Measurements from ENCODE around the gene CDK10.
"Not testable (repeated sequence)": the region's sequence is repeated elsewhere in the genome, so short reads cannot be mapped to it uniquely, and the experiment has no call there.

The CDK10 gene

DNA sequence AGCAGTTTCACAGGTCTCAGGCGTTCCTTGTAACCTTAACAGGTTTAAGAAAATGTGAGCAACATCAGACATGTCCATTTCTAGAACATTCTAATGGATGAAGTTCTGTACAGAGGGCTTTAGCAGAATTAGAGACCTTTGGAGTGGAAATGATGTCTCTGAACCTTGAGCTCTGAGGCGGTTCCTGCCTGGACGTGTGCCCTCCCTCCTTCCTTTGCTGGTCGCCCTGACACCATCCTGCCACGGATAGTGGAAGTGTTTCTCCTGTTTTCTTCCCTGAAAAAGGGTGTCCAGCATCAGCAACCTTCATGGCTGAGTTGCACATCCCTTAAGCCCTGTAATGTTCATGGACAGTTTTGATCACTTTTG is 17.7 kb upstream of the CDK10 start:
- no peak for DNase-seq

DNA sequence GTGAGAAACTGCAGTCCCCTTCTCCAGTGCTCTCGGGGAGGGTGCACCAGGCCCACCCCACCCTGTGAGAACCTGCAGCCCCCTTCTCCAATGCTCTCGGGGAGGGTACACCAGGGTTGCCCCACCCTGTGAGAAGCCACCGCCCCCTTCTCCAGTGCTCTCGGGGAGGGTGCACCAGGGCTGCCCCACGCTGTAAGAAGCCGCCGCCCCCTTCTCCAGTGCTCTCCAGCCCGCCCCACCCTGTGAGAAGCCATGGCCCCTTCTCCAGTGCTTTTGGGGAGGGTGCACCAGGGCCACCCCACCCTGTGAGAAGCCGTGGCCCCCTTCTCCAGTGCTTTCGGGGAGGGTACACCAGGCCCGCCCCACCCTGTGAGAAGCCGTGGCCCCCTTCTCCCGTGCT is 16.7 kb upstream of the CDK10 start:
- DNase-seq, result no peak

DNA sequence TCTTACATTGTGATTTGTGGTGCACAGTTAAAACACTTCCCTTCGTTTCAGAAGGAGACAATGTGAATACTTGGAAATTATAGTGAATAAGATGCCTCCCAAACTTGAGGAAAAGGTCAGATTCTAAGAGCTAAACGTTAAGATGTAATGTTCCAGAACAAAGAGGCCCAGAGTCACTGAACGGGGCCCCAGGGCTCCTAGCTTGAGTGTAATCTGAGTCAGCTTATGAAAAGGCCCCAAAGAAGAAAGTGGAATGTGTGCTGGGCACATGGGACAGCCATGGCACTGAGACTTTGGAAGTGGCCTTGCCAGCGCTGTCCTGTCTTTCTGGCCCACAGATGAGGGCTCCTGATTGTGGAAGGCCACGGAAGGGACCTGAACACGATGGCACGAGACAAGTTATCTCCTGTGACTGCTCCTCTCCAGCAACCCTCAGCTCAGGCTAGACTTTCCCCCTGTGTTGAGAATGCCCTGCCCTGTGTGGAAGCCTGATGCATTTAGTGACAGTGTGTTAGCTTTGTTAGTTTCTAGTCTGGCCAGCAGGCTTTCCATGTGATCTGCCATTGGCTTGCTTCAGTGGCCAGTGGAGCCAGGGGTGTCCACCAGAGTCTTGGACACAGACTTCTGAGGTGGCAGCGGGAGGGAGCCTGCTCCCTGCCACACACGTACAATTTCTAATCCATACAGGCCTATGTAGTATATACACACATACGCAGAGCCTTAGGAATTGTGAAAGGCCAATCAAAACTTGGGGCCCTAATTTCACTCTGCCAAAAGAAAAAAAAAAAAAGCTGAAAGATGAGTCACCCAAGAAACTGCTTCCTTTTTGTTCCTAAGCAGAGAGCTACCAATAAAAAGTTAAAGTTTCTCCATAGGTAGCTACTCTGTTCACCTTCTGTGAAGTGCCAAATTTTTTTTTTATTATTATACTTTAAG is 15.7 kb upstream of the CDK10 start:
- DNase-seq, result no peak

DNA sequence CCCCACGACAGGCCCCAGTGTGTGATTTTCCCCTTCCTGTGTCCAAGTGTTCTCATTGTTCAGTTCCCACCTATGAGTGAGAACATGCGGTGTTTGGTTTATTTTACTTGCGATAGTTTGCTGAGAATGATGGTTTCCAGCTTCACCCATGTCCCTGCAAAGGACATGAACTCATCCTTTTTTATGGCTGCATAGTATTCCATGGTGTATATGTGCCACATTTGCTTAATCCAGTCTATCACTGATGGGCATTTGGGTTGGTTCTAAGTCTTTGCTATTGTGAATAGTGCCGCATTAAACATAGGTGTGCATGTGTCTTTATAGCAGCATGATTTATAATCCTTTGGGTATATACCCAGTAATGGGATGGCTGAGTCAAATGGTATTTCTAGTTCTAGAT is 14.9 kb upstream of the CDK10 start:
- not testable (repeated sequence) for DNase-seq

GRCh38 chr16:89672177-89672941 is 14.1 kb upstream of the CDK10 start:
- no peak for DNase-seq

DNA sequence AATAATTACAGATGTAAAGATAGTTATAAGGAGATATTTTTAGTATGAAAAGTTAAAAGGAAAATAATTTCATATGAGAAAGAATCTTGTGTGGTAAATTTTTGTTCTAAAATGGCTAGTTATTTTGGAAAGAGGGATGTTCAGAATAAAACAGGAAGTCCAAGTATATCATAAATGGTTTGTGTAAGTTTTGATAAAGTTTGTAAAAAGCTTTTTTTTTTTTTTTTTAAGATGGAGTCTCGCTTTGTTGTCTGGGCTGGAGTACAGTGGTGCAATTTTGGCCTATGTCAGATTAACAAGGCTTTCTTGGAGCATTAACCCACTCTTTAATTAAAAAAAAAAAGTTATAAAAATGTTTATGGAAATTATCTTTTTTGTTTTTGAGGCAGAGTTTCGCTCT is 8.2 kb upstream of the CDK10 start:
- DNase-seq, result no peak

DNA sequence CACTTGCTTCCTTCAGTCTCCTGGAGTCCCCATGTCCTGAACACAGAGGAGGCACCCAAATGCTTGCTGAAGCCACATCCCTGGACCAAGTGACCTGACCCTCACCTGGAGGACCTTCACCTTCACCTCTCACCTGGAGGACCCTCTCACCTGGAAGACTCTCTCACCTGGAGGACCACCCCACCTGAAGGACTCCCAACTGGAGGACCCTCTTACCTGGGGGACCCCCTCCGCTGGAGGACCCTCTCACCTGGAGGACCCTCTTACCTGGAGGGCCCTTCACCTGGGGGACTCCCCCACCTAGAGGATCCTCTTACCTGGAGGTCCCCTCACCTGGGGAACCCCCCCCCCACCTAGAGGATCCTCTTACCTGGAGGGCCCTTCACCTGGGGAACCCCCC is 573 bp upstream of the CDK10 start:
- no peak for DNase-seq

DNA sequence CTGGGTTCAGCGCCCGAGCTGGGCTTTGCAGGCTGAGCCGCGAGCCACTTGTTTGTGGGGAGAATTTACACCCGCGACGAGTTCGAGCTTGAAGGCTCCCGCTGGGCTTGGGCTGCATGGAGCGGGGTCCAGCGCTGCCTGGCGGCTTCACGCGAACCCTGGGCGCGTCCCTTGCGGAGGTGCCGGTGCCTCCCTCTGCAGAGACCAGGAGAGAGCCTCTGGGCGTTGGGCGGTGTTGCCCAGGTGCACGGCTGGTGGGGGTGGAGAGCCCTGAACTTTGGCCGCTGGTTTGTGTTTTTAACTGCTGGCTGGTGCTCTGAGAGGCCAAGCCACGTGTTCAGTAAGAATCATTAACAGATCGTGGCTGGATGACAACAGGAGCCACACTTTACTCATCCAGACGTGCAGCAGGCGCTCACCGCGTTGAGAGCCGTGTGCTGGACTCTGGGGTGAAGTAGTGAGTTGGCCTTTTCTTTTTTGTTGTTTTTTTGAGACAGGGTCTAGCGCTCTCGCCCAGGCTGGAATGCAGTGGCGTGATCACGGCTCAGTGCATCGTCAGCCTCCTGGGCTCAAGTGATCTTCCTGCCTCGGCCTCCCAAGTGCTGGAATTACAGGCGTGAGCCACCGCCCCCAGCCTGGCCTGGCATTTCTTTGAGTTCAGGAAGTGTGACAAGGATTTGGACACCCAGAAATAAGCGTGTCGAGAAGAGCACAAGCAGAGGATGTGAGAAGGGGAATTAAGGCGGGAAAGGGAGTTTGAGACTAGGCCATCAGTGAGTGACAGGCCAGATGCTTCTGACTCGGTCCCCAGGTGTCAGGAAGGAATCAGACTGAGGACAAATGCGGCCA is 827 bp downstream of the CDK10 start:
- DNase-seq, result peak; percentile 37

DNA sequence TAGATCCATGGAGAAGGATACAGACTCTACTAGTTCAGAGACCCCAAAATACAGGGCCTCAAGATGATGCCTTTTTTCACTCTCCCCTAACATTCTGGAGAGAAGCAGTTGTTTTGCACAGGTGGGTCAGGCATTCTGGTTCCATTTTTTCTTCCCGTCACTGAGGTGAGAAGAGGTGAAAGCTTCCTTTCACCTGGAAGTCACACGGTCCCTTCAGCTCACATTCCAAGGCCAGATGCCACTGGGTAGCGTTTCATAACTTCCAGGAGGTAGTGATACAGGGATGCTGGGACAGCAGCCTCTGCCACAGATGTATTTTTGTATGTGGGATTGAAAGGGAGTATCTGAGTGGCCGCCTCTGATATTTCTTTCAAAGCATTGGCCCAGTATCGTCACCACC is 1.9 kb downstream of the CDK10 start:
- no peak for DNase-seq

DNA sequence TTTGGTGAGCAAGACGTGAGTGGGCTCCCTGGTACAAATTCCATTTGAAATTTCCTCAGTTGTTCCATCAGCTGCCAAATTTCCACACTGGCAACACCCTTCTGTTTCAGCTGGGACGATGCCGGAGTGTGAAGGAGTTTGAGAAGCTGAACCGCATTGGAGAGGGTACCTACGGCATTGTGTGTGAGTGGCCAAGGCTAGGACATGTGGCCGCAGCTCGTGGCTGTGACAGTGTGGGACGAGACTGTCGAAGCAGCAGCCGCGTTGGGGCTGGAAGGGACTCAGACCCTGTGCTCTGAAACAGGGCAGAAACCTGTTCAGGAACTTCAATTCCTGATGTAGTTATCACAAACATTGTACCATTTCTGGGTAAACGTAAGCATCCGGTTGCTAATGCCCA is 2.7 kb downstream of the CDK10 start:
- DNase-seq, result no peak

DNA sequence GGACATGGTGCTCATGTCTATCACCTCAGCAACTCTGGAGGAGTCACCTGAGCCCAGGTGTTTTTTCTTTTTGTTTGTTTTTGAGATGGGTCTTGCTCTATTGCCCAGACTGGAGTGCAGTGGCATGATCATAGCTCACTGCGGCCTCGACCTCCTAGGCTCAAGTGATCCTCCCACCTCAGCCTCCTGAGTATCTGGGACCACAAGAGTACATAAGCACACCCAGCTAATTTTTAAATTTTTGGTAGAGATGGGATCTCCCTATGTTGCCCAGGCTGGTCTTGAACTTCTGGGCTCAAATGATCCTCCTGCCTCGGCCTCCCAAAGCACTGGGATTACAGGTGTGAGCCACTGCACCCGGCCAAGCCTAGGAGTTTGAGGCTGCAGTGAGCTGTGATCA is 3.1 kb downstream of the CDK10 start:
- DNase-seq, result not testable (repeated sequence)

DNA sequence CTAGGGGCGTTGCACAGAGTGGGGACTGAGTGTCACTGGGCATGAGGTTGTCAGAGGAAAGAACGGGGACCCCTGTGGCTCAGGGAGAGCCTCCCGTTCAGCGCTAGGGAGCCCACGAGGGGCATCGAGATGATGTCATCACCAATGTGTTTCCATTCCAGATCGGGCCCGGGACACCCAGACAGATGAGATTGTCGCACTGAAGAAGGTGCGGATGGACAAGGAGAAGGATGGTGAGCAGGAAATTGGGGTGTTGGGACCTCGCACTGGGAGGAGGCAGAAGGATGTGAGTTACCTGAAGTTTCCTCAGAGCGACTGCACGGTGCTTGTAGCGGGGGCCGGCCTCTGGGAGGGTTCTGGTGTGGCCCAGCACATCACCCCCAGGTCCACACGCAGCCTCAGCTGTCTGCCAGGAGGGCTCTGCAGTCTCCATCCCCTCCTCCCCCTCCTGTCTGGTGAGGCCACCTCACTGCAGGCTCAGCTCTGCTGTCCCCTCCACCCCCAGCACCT is 4.0 kb downstream of the CDK10 start:
- no peak for DNase-seq

GRCh38 chr16:89691231-89691985 is 4.9 kb downstream of the CDK10 start:
- no peak for DNase-seq

- DNase-seq, result no peak
Observed at GRCh38 chr16:89691986-89692569, 5.6 kb downstream of the CDK10 start.

- DNase-seq, result no peak
Observed at GRCh38 chr16:89693289-89693731, 6.8 kb downstream of the CDK10 start.

- no peak for DNase-seq
Observed at GRCh38 chr16:89693931-89694783, 7.7 kb downstream of the CDK10 start.

DNA sequence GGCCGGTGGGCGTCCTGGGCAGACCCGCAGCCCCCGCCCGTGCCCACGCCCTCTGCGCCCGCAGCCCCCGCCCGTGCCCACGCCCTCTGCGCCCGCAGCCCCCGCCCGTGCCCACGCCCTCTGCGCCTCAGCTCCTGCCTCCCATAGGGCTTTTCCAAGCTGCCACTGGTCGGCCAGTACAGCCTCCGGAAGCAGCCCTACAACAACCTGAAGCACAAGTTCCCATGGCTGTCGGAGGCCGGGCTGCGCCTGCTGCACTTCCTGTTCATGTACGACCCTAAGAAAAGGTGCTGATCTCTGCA is 8.2 kb downstream of the CDK10 start:
- not testable (repeated sequence) for DNase-seq

GRCh38 chr16:89695086-89695874 is 8.8 kb downstream of the CDK10 start:
- DNase-seq, result no peak

- DNase-seq, result no peak
Observed at GRCh38 chr16:89695875-89696669, 9.6 kb downstream of the CDK10 start.

Measured in stimulated activated CD8-positive, alpha-beta memory T cell treated with anti-CD3 and anti-CD28 coated beads, Interleukin-4, amount 100 ng/mL, for 48 hours (primary cell).